HepG2 (cell line): ENCODE results near the gene TSPYL6. TPM values are rescaled to one million over a fixed set of nuclear protein-coding genes. Genes with fewer than 3 reads are reported as not detected.

Experiments
- ATAC-seq: fragments of 200-7000 bp; cut with Tn5 transposase; 3 replicates; pipeline ENCODE4 v1.9.1; 2020; ENCODE audit warnings: mild to moderate bottlenecking, moderate library complexity
- BruUV-seq: library from RNA; stranded (reverse); fragments of 400-500 nt; replicated peaks from 2 replicates; lab custom pipeline; 2021; lab: Mats Ljungman, UMichigan
- CTCF ChIA-PET: fragments of 300-600 bp; formaldehyde crosslinking; extraction: SDS; loops from one replicate; lab custom pipeline; 2021; ENCODE audit warnings: low total read pairs, inconsistent platforms, low intra/inter-chr PET ratio; lab: Yijun Ruan, JAX
- POLR2A ChIA-PET: fragments of 350-600 bp; sonication (Branson Sonifier 250); formaldehyde crosslinking; loops from one replicate; lab custom pipeline; 2020; ENCODE audit warnings: antibody characterized with exemption, inconsistent platforms; lab: Yijun Ruan, JAX
- DNase-seq: peaks from one replicate; pipeline ENCODE4 v3.0.0-alpha.2; 2015; ENCODE audit warnings: low spot score
- FAIRE-seq: peaks from 3 replicates; lab custom pipeline; 2011; peaks lifted over from hg19 to GRCh38; lab: Jason Lieb, UNC
- H2AFZ ChIP-seq: one replicate; pipeline ENCODE4 v1.6.1; 2011; ENCODE audit warnings: low read length, inconsistent platforms
- H3K27ac ChIP-seq: fragments of 300-600 bp; 3 replicates; pipeline ENCODE4 v1.8.0; 2011; ENCODE audit warnings: mixed run types, mild to moderate bottlenecking, mixed read lengths, low read length, inconsistent platforms; ENCODE audit not compliant: insufficient read depth; ENCODE audit errors: extremely low read length
- H3K27me3 ChIP-seq, 2 experiments: fragments of 200-600 bp in 1 of 2; 2 replicates in 1 of 2; 3 replicates in 1 of 2; pipeline versions ENCODE4 v1.6.0 to v1.8.0; 2011; ENCODE audit warnings: low read length in 2 of 2, mild to moderate bottlenecking in 2 of 2, moderate library complexity in 2 of 2, inconsistent platforms in 1 of 2; ENCODE audit not compliant: insufficient read depth in 2 of 2, control insufficient read depth in 1 of 2
- H3K36me3 ChIP-seq, 2 experiments: fragments of 200-600 bp in 1 of 2; replicated peaks in 1 of 2; 2 replicates in 1 of 2; 3 replicates in 1 of 2; pipeline versions ENCODE4 v1.5.1 to v1.8.0; 2011; ENCODE audit warnings: low read length in 2 of 2, inconsistent platforms in 1 of 2; ENCODE audit not compliant: insufficient read depth in 2 of 2, control insufficient read depth in 1 of 2
- H3K4me1 ChIP-seq: 2 replicates; pipeline ENCODE4 v1.5.1; 2012; ENCODE audit warnings: low read length, inconsistent platforms; ENCODE audit not compliant: insufficient read depth
- H3K4me2 ChIP-seq: 2 replicates; pipeline ENCODE4 v1.6.0; 2011; ENCODE audit warnings: low read depth, low read length, inconsistent platforms
- H3K4me3 ChIP-seq, 3 experiments: fragments of 200-600 bp in 1 of 3; sonication (generic), shearing (Covaris generic) in 1 of 3; replicated peaks in 1 of 3; 2 replicates each; pipeline ENCODE4 v1.5.1; 2011 to 2016; ENCODE audit warnings: low read length in 3 of 3, inconsistent platforms in 2 of 3, low read depth in 2 of 3, mild to moderate bottlenecking in 2 of 3, control low read depth in 1 of 3, mixed read lengths in 1 of 3; ENCODE audit not compliant: insufficient read depth in 1 of 3
- H3K79me2 ChIP-seq: one replicate; pipeline ENCODE4 v1.6.1; 2011; ENCODE audit warnings: low read length, inconsistent platforms; ENCODE audit not compliant: insufficient read depth
- H3K9ac ChIP-seq: 2 replicates; pipeline ENCODE4 v1.6.0; 2011; ENCODE audit warnings: mild to moderate bottlenecking, low read depth, low read length, inconsistent platforms; ENCODE audit not compliant: insufficient read depth
- H3K9me3 ChIP-seq: 2 replicates; pipeline ENCODE4 v1.5.1; 2012; ENCODE audit warnings: mild to moderate bottlenecking, low read length
- H4K20me1 ChIP-seq: 2 replicates; pipeline ENCODE4 v1.6.0; 2011; ENCODE audit warnings: inconsistent platforms, mild to moderate bottlenecking, low read length, moderate library complexity; ENCODE audit not compliant: insufficient read depth
- ATF2 ChIP-seq: sonication (generic); formaldehyde crosslinking; IDR thresholded peaks from 2 replicates; pipeline ENCODE4 v1.4.0; 2020; ENCODE audit warnings: missing genetic modification reagents
- CHCHD3 ChIP-seq: sonication (generic); formaldehyde crosslinking; IDR thresholded peaks from 2 replicates; pipeline ENCODE4 v1.8.0; 2022; ENCODE audit warnings: mild to moderate bottlenecking, missing genetic modification reagents, moderate library complexity
- HDAC6 ChIP-seq: fragments of 200-600 bp; sonication (generic); IDR thresholded peaks from 2 replicates; pipeline ENCODE4 v1.7.0; 2017; ENCODE audit warnings: mild to moderate bottlenecking, antibody characterized with exemption, low read length, low read depth
- SMARCE1 ChIP-seq: fragments of 450-650 bp; IDR thresholded peaks from 2 replicates; pipeline ENCODE4 v1.6.1; 2017; ENCODE audit warnings: borderline replicate concordance
- ZNF318 ChIP-seq: sonication (generic); formaldehyde crosslinking; IDR thresholded peaks from 2 replicates; pipeline ENCODE4 v1.4.0; 2020; ENCODE audit warnings: mild to moderate bottlenecking, missing genetic modification reagents
- ZNF558 ChIP-seq: sonication (generic); formaldehyde crosslinking; IDR thresholded peaks from 2 replicates; pipeline ENCODE4 v1.9.0; 2022; ENCODE audit warnings: mild to moderate bottlenecking, missing genetic modification reagents, borderline replicate concordance
- WGBS: methylation state at CpG from one replicate; pipeline ENCODE4 v1.1.6; 2017; ENCODE audit warnings: low lambda C conversion rate; 5-methylcytosine and 5-hydroxymethylcytosine counted together
- in situ Hi-C: cut with HindIII; loops from 2 replicates; pipeline ENCODE4 v1.10.0; 2017; ENCODE audit warnings: low pct_unique_long_range_greater_than_20kb; ENCODE audit not compliant: extremely low pct_ligation_motif_present
- intact Hi-C: fragments of 100-400 bp; cut with micrococcal nuclease; formaldehyde crosslinking; loops from one replicate; pipeline ENCODE4 v1.10.0; 2022; ENCODE audit not compliant: unreplicated experiment
- polyA plus RNA-seq, 8 experiments: library from polyadenylated mRNA; depleted of rRNA in 3 of 8; stranded (reverse) in 7 of 8; unstranded in 1 of 8; fragments of >200 nt; fragmentation: Illumina TruSeq in 4 of 8; extraction: Trizol in 4 of 8; gene quantifications; 2 replicates each; pipeline versions ENCODE4 v1.2.1 to v1.2.3, GENCODE V29; 2011 to 2016; ENCODE audit warnings: low read depth in 4 of 8, missing spikeins in 1 of 8, mixed read lengths in 1 of 8; ENCODE audit not compliant: insufficient read depth in 1 of 8
- total RNA-seq, 5 experiments: library from RNA; depleted of rRNA; stranded (reverse); fragments of >200 nt; fragmentation: Illumina TruSeq; extraction: Trizol; gene quantifications; 2 replicates each; pipeline ENCODE4 v1.2.3, GENCODE V29; 2016; ENCODE audit warnings: low read depth in 1 of 5

The TSPYL6 gene
- total and polyA plus RNA-seq, 2 of the 13 experiments (the other 11 are each of a cell fraction or from before 2014, with no cell fraction given): 0.03 TPM; not detected in 1

GRCh38 chr2:54239427-54239826 is 16.6 kb downstream of the TSPYL6 start:
- BruUV-seq: no TSS peak
- no peak for ATAC-seq
- Histone ChIP-seq H3K9ac (no peak overlapping the region), H3K79me2 (no peaks in the 10 kb centered on the region), H3K4me1 (peaks cover 14% of the 10 kb centered on the region), H3K4me2 (no peak overlapping the region), H3K27me3 (no peaks in the 10 kb centered on the region), H3K9me3 (peaks cover 10% of the 10 kb centered on the region), H2AFZ (no peak overlapping the region), H3K36me3 (no peaks in the 10 kb centered on the region), H3K27ac (no peak overlapping the region), H4K20me1 (no peaks in the 10 kb centered on the region), H3K4me3 (no peak overlapping the region)
- FAIRE-seq: no peak
- in situ Hi-C loops: no loop called here
- ChIA-PET POLR2A (no interaction called here), CTCF (no interaction called here)
- no peak for TF ChIP-seq ZNF558 (CRISPR knock-in tag)
- no peak for TF ChIP-seq ATF2 (CRISPR knock-in tag)
- no peak for TF ChIP-seq ZNF318 (CRISPR knock-in tag)
- no peak for TF ChIP-seq SMARCE1
- no peak for TF ChIP-seq HDAC6
- TF ChIP-seq CHCHD3 (CRISPR knock-in tag): no peak
- no peak for DNase-seq
- WGBS: 90% methylated on average over 1 of the region's 1 CpG
- intact Hi-C loops: no loop called here
